SKM-1 (cell line): ENCODE data around the gene ANKRD33B.
"Not testable (repeated sequence)": the region's sequence is repeated elsewhere in the genome, so short reads cannot be mapped to it uniquely, and the experiment has no call there.

ENCODE experiments used
- DNase-seq: peaks from one replicate; lab custom pipeline; 2025; ENCODE audit not compliant: unreplicated experiment; lab: John Stamatoyannopoulos, UW

The ANKRD33B gene

DNA sequence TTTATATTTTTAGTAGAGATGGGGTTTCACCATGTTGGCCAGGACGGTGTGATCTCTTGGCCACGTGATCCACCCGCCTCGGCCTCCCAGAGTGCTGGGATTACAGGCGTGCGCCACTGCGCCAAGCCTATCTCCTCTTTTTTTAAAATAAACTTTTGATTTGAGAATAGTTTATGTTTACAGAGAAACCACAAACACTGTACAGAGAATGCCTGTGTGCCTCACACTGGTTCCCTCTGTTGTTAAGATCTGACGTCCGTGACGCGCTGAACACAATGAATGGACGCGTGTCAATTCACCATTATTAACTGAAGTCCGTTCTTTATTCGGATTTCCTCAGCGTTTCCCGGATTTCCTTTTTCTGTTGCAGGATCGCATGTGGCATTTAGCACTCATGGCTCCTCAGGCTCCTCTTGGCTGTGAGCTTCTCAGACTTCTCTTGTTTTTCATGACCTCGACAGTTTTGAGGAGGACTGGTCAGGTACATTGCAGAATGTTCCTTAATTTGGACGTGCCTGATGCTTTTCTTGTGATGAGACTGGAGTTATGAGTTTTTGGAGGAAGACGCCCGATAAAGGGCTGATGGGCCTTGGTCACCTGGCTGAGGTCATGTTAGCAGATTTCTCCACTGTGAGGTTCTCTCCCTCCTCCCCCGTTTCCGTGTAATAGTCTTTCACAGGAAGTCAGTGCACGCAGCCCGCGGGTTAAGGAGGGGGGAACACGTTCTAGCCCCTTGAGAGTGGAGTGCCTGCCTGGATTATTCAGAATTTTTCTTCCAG lies 69.6 kb downstream of the ANKRD33B start:
- DNase-seq: no peak

DNA sequence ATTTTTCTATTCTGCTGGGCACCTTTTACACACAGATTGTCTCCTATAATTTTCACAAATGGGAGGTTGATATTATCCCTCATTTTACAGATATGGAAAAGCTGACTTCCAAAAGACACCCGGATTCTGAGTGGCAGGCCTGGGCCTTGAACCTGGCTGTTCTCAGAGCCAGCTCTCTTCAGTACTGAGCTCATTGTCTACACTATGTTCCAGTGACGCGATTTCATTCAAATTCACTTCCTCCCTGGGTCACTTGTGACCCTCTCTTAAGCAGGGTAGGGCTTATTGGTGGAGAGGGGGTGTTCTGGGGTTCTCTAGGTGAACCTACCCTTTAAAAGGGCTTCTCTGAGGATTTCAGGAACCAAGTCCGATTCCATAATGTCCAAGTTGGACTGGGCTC lies 70.2 kb downstream of the ANKRD33B start:
- no peak for DNase-seq

DNA sequence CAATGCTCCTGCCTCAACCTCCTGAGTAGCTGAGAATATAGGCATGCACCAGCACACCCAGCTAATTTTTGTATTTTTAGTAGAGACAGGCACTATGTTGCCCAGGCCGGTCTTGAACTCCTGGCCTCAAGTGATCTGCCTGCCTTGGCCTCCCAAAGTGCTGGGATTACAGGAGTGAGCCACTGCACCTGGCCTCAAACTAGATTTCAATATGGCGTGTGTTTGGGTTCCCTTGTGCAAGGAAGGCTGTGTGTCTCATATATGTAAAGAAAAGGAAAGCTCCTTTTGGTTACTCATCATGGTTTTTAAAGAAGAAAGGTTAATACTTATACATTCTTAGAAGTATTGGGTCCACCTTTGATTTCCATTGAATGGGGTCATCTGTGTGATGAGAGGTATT lies 70.7 kb downstream of the ANKRD33B start:
- DNase-seq: no peak

DNA sequence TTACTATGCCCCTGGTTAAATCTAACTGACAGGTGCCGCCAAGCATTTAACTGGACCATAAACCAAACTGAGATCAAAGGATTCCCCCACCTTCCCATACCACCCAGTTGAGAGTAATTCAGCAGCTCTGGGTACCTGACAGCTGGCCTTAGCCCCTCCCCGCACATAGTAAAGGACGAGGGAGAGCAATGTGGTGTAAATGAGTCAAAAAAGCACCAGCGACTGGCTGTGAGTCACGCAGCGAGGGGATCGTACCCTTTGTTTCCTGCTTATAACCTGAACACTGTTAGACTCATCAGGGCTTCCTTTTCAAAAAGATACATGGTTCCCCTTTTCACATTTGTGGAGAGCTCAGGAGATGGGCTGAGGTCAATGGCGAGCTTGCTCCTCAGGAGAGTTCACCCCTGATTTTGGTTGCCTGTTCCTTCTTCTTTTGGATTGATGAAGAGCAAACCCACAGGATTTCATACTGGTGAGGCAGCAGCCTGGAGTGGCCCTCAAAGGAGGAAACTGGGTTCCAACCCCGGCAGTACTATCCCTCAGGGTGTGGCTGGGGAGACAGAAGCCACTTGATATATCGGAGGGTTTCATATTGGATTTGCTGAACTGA lies 71.5 kb downstream of the ANKRD33B start:
- peak; percentile 85 for DNase-seq

GRCh38 chr5:10635867-10636350 lies 72.0 kb downstream of the ANKRD33B start:
- no peak for DNase-seq

DNA sequence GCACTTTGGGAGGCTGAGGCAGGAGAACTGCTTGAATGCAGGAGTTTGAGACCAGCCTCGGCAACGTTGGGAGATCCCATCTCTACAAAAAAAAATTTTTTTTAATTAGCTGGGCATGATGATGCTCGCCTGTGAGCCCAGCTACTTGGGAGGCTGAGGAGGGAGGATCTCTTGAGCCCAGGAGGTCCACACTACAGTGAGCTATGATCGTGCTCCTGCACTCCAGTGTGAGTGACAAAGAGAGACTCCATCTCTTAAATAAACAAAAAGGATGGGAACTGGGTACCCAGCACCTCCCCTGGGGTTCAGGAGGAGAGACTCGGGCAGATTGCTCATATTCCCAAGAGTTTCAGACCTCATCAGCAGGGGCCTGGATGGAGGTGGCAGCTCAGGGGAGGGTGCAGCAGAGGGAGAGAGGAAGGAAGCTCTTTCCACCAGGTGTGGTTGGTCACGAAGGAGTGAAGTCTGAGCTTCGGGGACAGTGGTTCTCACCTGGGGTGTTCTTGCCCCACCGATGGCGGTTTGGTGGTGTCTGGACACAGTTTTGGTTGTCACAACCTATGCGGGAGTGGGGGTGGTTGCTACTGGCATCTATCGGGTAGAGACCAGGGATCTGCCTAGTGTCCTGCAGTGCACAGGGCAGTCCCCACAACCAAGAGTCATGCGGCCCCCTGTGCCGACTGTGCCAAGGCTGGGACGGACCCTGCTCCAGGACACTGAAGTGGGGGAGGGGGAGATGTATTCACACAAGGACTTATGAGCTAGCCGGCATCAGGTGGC lies 72.7 kb downstream of the ANKRD33B start:
- no peak for DNase-seq

DNA sequence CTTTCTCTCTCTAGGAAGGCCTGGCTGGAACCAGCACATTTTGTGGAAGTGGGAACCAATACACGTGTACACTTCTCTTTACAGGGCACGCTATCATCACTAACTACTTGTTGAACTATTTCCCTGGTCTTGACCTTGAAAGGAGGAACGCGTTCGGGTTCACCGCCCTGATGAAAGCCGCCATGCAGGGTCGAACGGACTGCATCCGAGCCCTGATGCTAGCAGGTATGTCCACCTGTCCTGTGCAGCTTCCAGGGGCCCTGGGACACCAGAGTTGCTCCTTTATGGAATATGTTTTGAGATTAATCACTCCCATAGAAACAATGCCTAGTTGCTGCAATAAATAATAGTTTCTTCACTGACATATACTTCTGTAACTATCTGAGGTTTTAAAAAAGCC lies 74.1 kb downstream of the ANKRD33B start:
- no peak for DNase-seq

GRCh38 chr5:10638723-10639122 lies 74.9 kb downstream of the ANKRD33B start:
- not testable (repeated sequence) for DNase-seq

GRCh38 chr5:10639846-10640368 lies 76.0 kb downstream of the ANKRD33B start:
- DNase-seq: no peak

DNA sequence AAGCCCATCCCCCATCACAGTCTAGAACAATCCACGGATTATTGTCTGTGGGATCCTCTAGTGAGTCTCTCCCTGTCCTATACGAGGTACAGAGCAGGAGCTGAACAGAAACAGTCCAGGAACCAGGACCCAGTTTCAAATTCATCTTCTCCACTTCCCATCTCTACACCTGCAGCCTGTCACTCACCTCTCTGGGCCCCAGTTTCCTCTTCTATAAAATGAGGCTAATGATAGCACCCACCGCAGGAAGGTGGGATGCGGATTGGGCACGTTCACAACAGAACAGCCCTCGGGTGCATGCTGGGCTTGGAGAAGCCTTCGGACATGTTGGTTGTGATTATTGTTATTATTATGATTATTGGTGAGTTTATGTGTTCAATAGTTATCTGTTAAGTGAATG lies 78.5 kb downstream of the ANKRD33B start:
- DNase-seq: no peak

DNA sequence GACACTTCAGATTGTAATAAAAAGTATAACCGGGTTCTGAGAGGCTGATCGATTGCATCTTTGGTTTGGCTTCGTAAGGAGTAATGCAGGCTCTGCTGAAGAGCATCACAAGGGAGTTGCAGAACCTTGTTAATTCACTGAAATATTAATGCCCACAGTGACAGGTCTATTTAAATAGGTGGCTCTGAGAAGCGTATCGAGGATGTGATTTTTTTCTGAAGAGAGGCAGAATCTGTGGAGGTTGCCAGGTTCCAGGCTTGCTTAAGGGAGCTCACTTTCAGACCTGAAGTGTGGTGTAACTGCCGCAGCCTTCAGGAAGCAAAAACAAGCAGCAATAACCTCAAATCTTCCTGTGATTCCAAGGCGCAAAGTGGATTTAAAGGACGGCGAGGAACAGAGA lies 80.3 kb downstream of the ANKRD33B start:
- DNase-seq: no peak

GRCh38 chr5:10645146-10645545 lies 81.3 kb downstream of the ANKRD33B start:
- DNase-seq: no peak

DNA sequence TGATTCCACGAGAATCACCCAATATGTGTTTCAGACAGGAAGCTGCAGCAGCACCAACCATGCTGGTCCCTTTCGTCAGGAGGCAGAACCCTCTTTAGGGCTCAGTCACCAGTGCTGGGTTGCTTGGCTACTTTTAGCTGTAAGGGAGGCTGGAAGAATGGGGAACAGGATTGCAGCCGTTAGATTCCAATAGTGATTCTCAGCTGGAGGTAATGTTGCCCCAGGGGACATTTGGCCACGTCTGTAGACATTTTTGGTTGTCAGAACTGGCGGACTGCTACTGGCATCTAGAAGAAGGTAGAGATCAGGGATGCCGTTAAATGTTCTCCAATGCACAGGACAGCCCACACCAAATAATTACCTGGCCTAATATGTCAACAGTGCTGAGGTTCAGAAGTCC lies 81.8 kb downstream of the ANKRD33B start:
- DNase-seq: no peak

GRCh38 chr5:10647640-10648039 lies 83.8 kb downstream of the ANKRD33B start:
- DNase-seq: no peak

DNA sequence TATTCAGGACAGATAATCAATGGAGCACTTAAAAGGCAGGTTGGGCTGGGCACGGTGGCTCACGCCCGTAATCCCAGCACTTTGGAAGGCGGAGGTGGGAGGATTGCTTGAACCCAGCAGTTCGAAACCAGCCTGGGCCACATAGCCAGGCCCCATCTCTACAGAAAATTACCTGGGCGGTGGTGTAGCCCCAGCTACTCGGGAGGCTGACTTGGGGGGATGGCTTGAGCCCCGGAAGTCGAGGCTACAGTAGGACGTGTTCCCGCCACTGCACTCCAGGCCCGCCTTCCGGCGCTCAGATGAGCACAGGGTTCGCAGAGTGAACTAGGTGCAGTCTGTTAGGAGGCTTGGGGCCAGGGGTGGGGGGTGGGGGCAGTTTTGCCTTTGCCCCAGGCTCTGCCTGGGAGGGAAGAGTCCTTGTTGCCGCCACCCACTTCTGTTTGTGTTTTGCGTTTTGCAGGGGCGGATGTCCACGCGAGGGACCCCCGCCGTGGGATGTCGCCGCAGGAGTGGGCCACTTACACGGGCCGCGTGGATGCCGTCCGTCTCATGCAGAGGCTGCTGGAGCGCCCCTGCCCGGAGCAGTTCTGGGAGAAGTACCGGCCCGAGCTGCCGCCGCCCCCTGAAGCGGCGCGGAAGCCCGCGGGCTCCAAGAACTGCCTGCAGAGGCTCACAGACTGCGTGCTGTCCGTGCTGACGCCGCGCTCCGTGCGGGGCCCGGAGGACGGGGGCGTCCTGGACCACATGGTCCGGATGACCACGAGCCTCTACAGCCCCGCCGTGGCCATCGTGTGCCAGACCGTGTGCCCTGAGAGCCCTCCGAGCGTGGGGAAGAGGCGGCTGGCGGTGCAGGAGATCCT lies 85.2 kb downstream of the ANKRD33B start:
- DNase-seq: no peak

- DNase-seq: no peak
Measured at GRCh38 chr5:10649666-10650380, 86.0 kb downstream of the ANKRD33B start.

DNA sequence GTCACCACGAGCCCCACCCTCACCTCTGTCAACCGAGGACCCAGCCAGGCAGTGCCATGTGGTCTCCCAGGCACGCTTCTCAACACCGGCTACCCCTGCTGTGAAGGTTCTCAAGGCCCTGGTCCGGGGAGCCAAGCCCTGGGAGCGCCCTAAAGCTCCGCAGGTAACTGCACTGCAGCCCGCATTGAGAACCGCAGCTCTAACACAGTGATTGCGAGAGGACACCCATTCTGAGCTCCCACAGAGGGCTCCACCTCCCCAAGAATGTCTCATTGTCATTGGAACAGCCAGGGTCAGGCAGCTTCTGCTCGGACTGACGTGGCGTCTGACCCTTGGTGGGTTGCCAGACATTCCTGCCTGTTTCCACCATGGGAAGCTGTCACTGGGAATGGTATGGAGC lies 88.3 kb downstream of the ANKRD33B start:
- DNase-seq: no peak

- no peak for DNase-seq
Measured at GRCh38 chr5:10652606-10653005, 88.7 kb downstream of the ANKRD33B start.

- no peak for DNase-seq
Measured at GRCh38 chr5:10653043-10653442, 89.2 kb downstream of the ANKRD33B start.

GRCh38 chr5:10653751-10654400 lies 90.0 kb downstream of the ANKRD33B start:
- DNase-seq: no peak
